HEK293 (cell line): ENCODE data around the gene TSPAN2.

Source experiments
- CTCF ChIA-PET: fragments of 350-600 bp; formaldehyde crosslinking; extraction: SDS; loops from one replicate; lab custom pipeline; 2021; ENCODE audit warnings: antibody characterized with exemption; lab: Yijun Ruan, JAX
- POLR2A ChIA-PET: fragments of 300-600 bp; formaldehyde crosslinking; extraction: SDS; loops from one replicate; lab custom pipeline; 2020; ENCODE audit warnings: antibody characterized with exemption, inconsistent platforms; lab: Yijun Ruan, JAX
- H3K27ac ChIP-seq: fragments of 200-500 bp; sonication (Bioruptor generic); 2 replicates; pipeline ENCODE4 v1.5.1; 2014; ENCODE audit warnings: low read depth, low read length, control low read depth, inconsistent platforms; ENCODE audit errors: extremely low read depth
- H3K36me3 ChIP-seq, 2 experiments: fragments of 200-500 bp in 1 of 2; sonication (Bioruptor generic) in 1 of 2; 1 replicate in 1 of 2; 2 replicates in 1 of 2; pipeline ENCODE4 v1.5.1; 2014 to 2017; ENCODE audit warnings: inconsistent platforms in 2 of 2, low read length in 2 of 2; ENCODE audit not compliant: control insufficient read depth in 2 of 2, insufficient read depth in 1 of 2
- H3K4me1 ChIP-seq: fragments of 200-500 bp; sonication (Bioruptor generic); 2 replicates; pipeline ENCODE4 v1.5.1; 2014; ENCODE audit warnings: mild to moderate bottlenecking, low read length, inconsistent platforms; ENCODE audit not compliant: control insufficient read depth, insufficient read depth
- H3K4me3 ChIP-seq: 2 replicates; pipeline ENCODE4 v1.5.1; 2011; ENCODE audit warnings: low read depth, mild to moderate bottlenecking, control low read depth, low read length, moderate library complexity
- H3K9me3 ChIP-seq: fragments of 200-500 bp; sonication (Bioruptor generic); 2 replicates; pipeline ENCODE4 v1.5.1; 2014; ENCODE audit warnings: low read depth, low read length, inconsistent platforms; ENCODE audit not compliant: control insufficient read depth, insufficient read depth
- GLIS2 ChIP-seq: fragments of 450-650 bp; formaldehyde crosslinking; IDR thresholded peaks from 2 replicates; pipeline ENCODE4 v1.5.1; 2016; ENCODE audit warnings: missing biosample characterization, missing genetic modification characterization
- KLF8 ChIP-seq: fragments of 450-650 bp; formaldehyde crosslinking; IDR thresholded peaks from 2 replicates; pipeline ENCODE4 v1.5.1; 2016; ENCODE audit warnings: missing biosample characterization, missing genetic modification characterization
- MYNN ChIP-seq: fragments of 450-650 bp; formaldehyde crosslinking; IDR thresholded peaks from 2 replicates; pipeline ENCODE4 v1.5.1; 2016; ENCODE audit warnings: missing biosample characterization, missing genetic modification characterization, borderline replicate concordance
- OSR2 ChIP-seq: fragments of 450-650 bp; formaldehyde crosslinking; IDR thresholded peaks from 2 replicates; pipeline ENCODE4 v1.5.1; 2016; ENCODE audit warnings: missing biosample characterization, missing genetic modification characterization
- WT1 ChIP-seq: fragments of 450-650 bp; formaldehyde crosslinking; IDR thresholded peaks from 2 replicates; pipeline ENCODE4 v1.5.1; 2016; ENCODE audit warnings: missing biosample characterization, missing genetic modification characterization
- ZBTB44 ChIP-seq: fragments of 450-650 bp; IDR thresholded peaks from 2 replicates; pipeline ENCODE4 v1.5.1; 2018; ENCODE audit warnings: missing biosample characterization, mild to moderate bottlenecking, missing genetic modification characterization
- ZFP37 ChIP-seq: fragments of 450-650 bp; formaldehyde crosslinking; IDR thresholded peaks from 2 replicates; pipeline ENCODE4 v1.5.1; 2016; ENCODE audit warnings: missing biosample characterization, missing genetic modification characterization
- ZNF138 ChIP-seq: fragments of 450-650 bp; formaldehyde crosslinking; IDR thresholded peaks from 2 replicates; pipeline ENCODE4 v1.5.1; 2016; ENCODE audit warnings: missing biosample characterization, missing genetic modification characterization, borderline replicate concordance
- ZNF23 ChIP-seq: fragments of 450-650 bp; formaldehyde crosslinking; IDR thresholded peaks from 2 replicates; pipeline ENCODE4 v1.5.1; 2016; ENCODE audit warnings: missing biosample characterization, missing genetic modification characterization, borderline replicate concordance
- ZNF350 ChIP-seq: fragments of 450-650 bp; formaldehyde crosslinking; IDR thresholded peaks from 2 replicates; pipeline ENCODE4 v1.5.0; 2017; ENCODE audit warnings: missing biosample characterization, mild to moderate bottlenecking, missing genetic modification characterization
- ZNF362 ChIP-seq: fragments of 450-650 bp; formaldehyde crosslinking; IDR thresholded peaks from 2 replicates; pipeline ENCODE4 v1.5.1; 2016; ENCODE audit warnings: missing biosample characterization, missing genetic modification characterization
- ZNF391 ChIP-seq: fragments of 450-650 bp; formaldehyde crosslinking; IDR thresholded peaks from 2 replicates; pipeline ENCODE4 v1.5.1; 2016; ENCODE audit warnings: low read depth, missing biosample characterization, missing genetic modification characterization, borderline replicate concordance
- ZNF416 ChIP-seq: fragments of 450-650 bp; formaldehyde crosslinking; IDR thresholded peaks from 2 replicates; pipeline ENCODE4 v1.5.1; 2016; ENCODE audit warnings: missing biosample characterization, missing genetic modification characterization
- ZNF473 ChIP-seq: fragments of 450-650 bp; formaldehyde crosslinking; IDR thresholded peaks from 2 replicates; pipeline ENCODE4 v1.5.1; 2017; ENCODE audit warnings: missing biosample characterization, missing genetic modification characterization
- ZNF518A ChIP-seq: fragments of 450-650 bp; formaldehyde crosslinking; conservative IDR thresholded peaks from 2 replicates; pipeline ENCODE4 v1.5.1; 2016; ENCODE audit warnings: low read depth, missing biosample characterization, missing genetic modification characterization
- ZNF530 ChIP-seq: fragments of 450-650 bp; formaldehyde crosslinking; IDR thresholded peaks from 2 replicates; pipeline ENCODE4 v1.5.1; 2016; ENCODE audit warnings: low read depth, missing biosample characterization, missing genetic modification characterization
- ZNF600 ChIP-seq: fragments of 450-650 bp; formaldehyde crosslinking; IDR thresholded peaks from 2 replicates; pipeline ENCODE4 v1.5.1; 2016; ENCODE audit warnings: missing biosample characterization, missing genetic modification characterization
- ZNF626 ChIP-seq: fragments of 450-650 bp; sonication (Bioruptor Pico); formaldehyde crosslinking; IDR thresholded peaks from 2 replicates; pipeline ENCODE4 v1.5.1; 2018; ENCODE audit warnings: missing biosample characterization, missing genetic modification characterization, inconsistent platforms
- ZNF645 ChIP-seq: fragments of 450-650 bp; formaldehyde crosslinking; IDR thresholded peaks from 2 replicates; pipeline ENCODE4; 2016; ENCODE audit warnings: missing biosample characterization, missing genetic modification characterization
- ZNF654 ChIP-seq: fragments of 450-650 bp; formaldehyde crosslinking; IDR thresholded peaks from 2 replicates; pipeline ENCODE4 v1.5.1; 2016; ENCODE audit warnings: low read depth, missing biosample characterization, missing genetic modification characterization
- ZNF664 ChIP-seq: fragments of 450-650 bp; formaldehyde crosslinking; IDR thresholded peaks from 2 replicates; pipeline ENCODE4 v1.5.1; 2016; ENCODE audit warnings: missing biosample characterization, missing genetic modification characterization
- ZNF776 ChIP-seq: fragments of 450-650 bp; formaldehyde crosslinking; IDR thresholded peaks from 2 replicates; pipeline ENCODE4 v1.5.0; 2017; ENCODE audit warnings: missing biosample characterization, missing genetic modification characterization, borderline replicate concordance
- ZNF843 ChIP-seq: fragments of 450-650 bp; formaldehyde crosslinking; IDR thresholded peaks from 2 replicates; pipeline ENCODE4 v1.5.1; 2016; ENCODE audit warnings: missing biosample characterization, missing genetic modification characterization

Gene TSPAN2

DNA sequence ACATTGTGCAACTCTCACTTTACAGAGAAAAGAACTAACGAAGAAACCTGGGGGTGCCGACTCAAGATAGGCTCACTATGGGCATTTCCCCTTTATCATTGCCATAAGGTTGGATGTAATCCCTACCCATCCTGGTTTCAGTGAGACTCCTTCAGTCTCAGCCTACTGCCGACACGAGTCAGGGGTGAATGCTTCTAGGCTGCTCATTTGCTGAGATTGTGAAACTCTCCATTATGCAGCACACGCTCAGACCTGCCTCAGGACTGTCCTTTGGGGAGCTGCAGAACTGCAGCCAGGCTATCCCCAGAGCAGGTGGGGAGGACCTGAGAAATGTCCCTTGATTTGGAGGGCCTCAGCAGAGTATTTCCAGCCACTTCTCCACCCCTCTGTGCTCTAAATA is 37.5 kb downstream of the TSPAN2 start:
- TF ChIP-seq WT1 (tag by site-specific recombination) (no peak), GLIS2 (tag by site-specific recombination) (no peak), ZNF654 (no peak), ZNF776 (tag by site-specific recombination) (no peak), ZNF645 (tag by site-specific recombination) (no peak), MYNN (no peak), ZNF473 (tag by site-specific recombination) (no peak), OSR2 (no peak), ZNF362 (tag by site-specific recombination) (no peak), ZNF626 (tag by site-specific recombination) (no peak), ZFP37 (no peak), ZNF391 (tag by site-specific recombination) (no peak), ZBTB44 (tag by site-specific recombination) (no peak), KLF8 (tag by site-specific recombination) (no peak), ZNF138 (tag by site-specific recombination) (no peak), ZNF518A (tag by site-specific recombination) (no peak)
- H3K9me3 ChIP-seq, result no peaks in the 10 kb centered on the region
- H3K4me1 ChIP-seq, result no peaks in the 10 kb centered on the region
- ChIA-PET POLR2A (no interaction called here), CTCF (interaction anchor here (0.7 to 5.5 kb wide), 17 partner anchors 10 to 80 kb away, joined by 3 to 61 read pairs (median 9); partner anchors contain the start of gene TSHB)
- no peak overlapping the region for H3K27ac ChIP-seq
- H3K36me3 ChIP-seq, result no peaks in the 10 kb centered on the region
- no peak overlapping the region for H3K4me3 ChIP-seq

DNA sequence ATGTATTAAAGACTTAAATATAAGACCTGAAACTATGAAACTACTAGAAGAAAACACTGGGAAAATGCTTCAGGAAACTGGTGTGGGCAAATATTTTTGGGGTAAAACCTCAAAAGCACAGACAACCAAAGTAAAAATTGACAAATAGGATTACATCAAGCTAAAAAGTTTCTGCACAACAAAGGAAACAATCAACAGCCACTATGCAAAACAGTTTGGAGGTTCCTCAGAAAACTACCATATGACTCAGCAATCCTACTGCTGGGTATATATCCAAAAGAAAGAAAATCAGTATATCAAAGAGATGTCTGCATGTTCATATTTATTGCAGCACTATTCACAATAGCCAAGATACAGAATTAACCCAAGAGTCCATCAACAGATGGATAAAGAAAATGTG is 42.6 kb downstream of the TSPAN2 start:
- POLR2A ChIA-PET, result no interaction called here
- H3K4me1 ChIP-seq, result no peaks in the 10 kb centered on the region
- H3K4me3 ChIP-seq, result no peak overlapping the region
- no peak overlapping the region for H3K27ac ChIP-seq
- CTCF ChIA-PET, result interaction anchor here (0.7 kb wide), 1 partner anchor 67 kb away, joined by 3 read pairs; no protein-coding TSS in a partner anchor
- no peaks in the 10 kb centered on the region for H3K36me3 ChIP-seq
- H3K9me3 ChIP-seq, result no peaks in the 10 kb centered on the region
- TF ChIP-seq ZNF416 (tag by site-specific recombination), result no peak
- no peak for TF ChIP-seq ZNF600 (tag by site-specific recombination)
- TF ChIP-seq ZNF23 (tag by site-specific recombination), result no peak
- TF ChIP-seq ZNF518A (tag by site-specific recombination), result no peak
- TF ChIP-seq ZNF843 (tag by site-specific recombination), result no peak
- TF ChIP-seq ZNF350 (tag by site-specific recombination), result no peak
- no peak for TF ChIP-seq ZNF664 (tag by site-specific recombination)
- no peak for TF ChIP-seq ZNF530 (tag by site-specific recombination)
